Measurements from ENCODE around the gene PARD6A. TPM values are rescaled to one million over a fixed set of nuclear protein-coding genes. Genes with fewer than 3 reads are reported as not detected.

The PARD6A gene
- total and polyA plus RNA-seq, 12 donors: 1.5 to 49.1 (median 8.9) TPM

- intact Hi-C loops (cut with DNase I): loop anchor here in 1 of 2 donors (5.0 kb wide), 1 partner anchor 135 kb away; no protein-coding TSS in a partner anchor
- no peaks in the 10 kb centered on the region for H3K9me3 ChIP-seq (replicated peaks in 1 of 3)
- H3K4me3 ChIP-seq: peak overlapping the region in 2 of 4 donors; percentile 65 to 86
- H3K27ac ChIP-seq: peak overlapping the region; percentile 77 to 91 (median 85)
- H3K4me1 ChIP-seq (replicated peaks in 1 of 2): peaks cover 10 to 27% of the 10 kb centered on the region in 2 donors
- H3K36me3 ChIP-seq (replicated peaks in 1 of 2): peaks cover 0 to 8% of the 10 kb centered on the region in 2 donors
- no peaks in the 10 kb centered on the region for H3K27me3 ChIP-seq
- TF ChIP-seq CTCF (IDR thresholded peaks at IDR 0.05) (no peak), POLR2A (IDR thresholded peaks at IDR 0.05) (no peak)
- 20 to 44% (median 39%) methylated on average over 2 to 10 of the region's 10 CpGs for WGBS, 4 donors
- no peak for DNase-seq
Measured at GRCh38 chr16:67667453-67667816, 6.7 kb downstream of the PARD6A start.

GRCh38 chr16:67667817-67668494 lies 7.2 kb downstream of the PARD6A start:
- no peaks in the 10 kb centered on the region for H3K9me3 ChIP-seq (replicated peaks in 1 of 3)
- DNase-seq: peak; percentile 84 to 98 (median 94)
- whole genome bisulfite sequencing, 4 donors: 11 to 43% (median 19%) methylated on average over 3 to 18 of the region's 18 CpGs
- H3K27me3 ChIP-seq: no peaks in the 10 kb centered on the region
- H3K4me3 ChIP-seq: peak overlapping the region in 1 of 4 donors; percentile 65
- peaks cover 10 to 32% of the 10 kb centered on the region in 2 donors for H3K4me1 ChIP-seq (replicated peaks in 1 of 2)
- peak overlapping the region in 4 of 5 donors; percentile 77 to 91 (median 86) for H3K27ac ChIP-seq
- intact Hi-C loops (cut with DNase I): loop anchor here in 1 of 2 donors (5.0 kb wide), 1 partner anchor 134 kb away; no protein-coding TSS in a partner anchor
- peaks cover 0 to 2% of the 10 kb centered on the region in 2 donors for H3K36me3 ChIP-seq (replicated peaks in 1 of 2)
- TF ChIP-seq POLR2A (IDR thresholded peaks at IDR 0.05) (peak in 1 of 2 donors; percentile 55), CTCF (IDR thresholded peaks at IDR 0.05) (peak; percentile 66 to 98 (median 96))

GRCh38 chr16:67668495-67669157 lies 7.9 kb downstream of the PARD6A start:
- H3K36me3 ChIP-seq (replicated peaks in 1 of 2): no peaks in the 10 kb centered on the region
- DNase-seq: no peak
- intact Hi-C loops (cut with DNase I): loop anchor here in 1 of 2 donors (5.0 kb wide), 1 partner anchor 134 kb away; no protein-coding TSS in a partner anchor
- H3K27ac ChIP-seq: peak overlapping the region in 2 of 5 donors; percentile 85 to 91
- no peaks in the 10 kb centered on the region for H3K27me3 ChIP-seq
- 84 to 93% (median 89%) methylated on average over 6 of the region's 6 CpGs for WGBS, 4 donors
- H3K9me3 ChIP-seq (replicated peaks in 1 of 3): no peaks in the 10 kb centered on the region
- peaks cover 15 to 39% of the 10 kb centered on the region in 2 donors for H3K4me1 ChIP-seq (replicated peaks in 1 of 2)
- no peak for TF ChIP-seq CTCF (IDR thresholded peaks at IDR 0.05)
- TF ChIP-seq POLR2A (IDR thresholded peaks at IDR 0.05): no peak
- no peak overlapping the region for H3K4me3 ChIP-seq

GRCh38 chr16:67669499-67670101 lies 8.8 kb downstream of the PARD6A start:
- 84 to 91% (median 88%) methylated on average over 7 to 10 of the region's 10 CpGs for WGBS, 4 donors
- Histone ChIP-seq H3K27me3 (no peaks in the 10 kb centered on the region), H3K9me3 (replicated peaks in 1 of 3) (no peaks in the 10 kb centered on the region), H3K27ac (no peak overlapping the region), H3K36me3 (replicated peaks in 1 of 2) (no peaks in the 10 kb centered on the region), H3K4me3 (no peak overlapping the region), H3K4me1 (replicated peaks in 1 of 2) (peaks cover 21 to 47% of the 10 kb centered on the region in 2 donors)
- TF ChIP-seq CTCF (IDR thresholded peaks at IDR 0.05) (no peak), POLR2A (IDR thresholded peaks at IDR 0.05) (no peak)
- DNase-seq: no peak
- intact Hi-C loops (cut with DNase I): loop anchor here (5.0 to 10.0 kb wide), 5 partner anchors 133 to 365 kb away; no protein-coding TSS in a partner anchor

Measured in adrenal gland (tissue), 12 donors.